Adrenal gland (tissue), 12 donors: ENCODE data around the gene TSPAN15. TPM values are rescaled to one million over a fixed set of nuclear protein-coding genes. Genes with fewer than 3 reads are reported as not detected.

Experiments
- DNase-seq, 7 donors: peaks; one replicate each; pipeline ENCODE4 v3.0.0-alpha.2; 2019 to 2020
- H3K27ac ChIP-seq, 5 donors: fragments of 200-600 bp; sonication (generic) in 4 of 5; 1 replicate in 3 of 5; 2 replicates in 2 of 5; pipeline versions ENCODE4 v1.5.1 to v1.8.0; 2016 to 2020; ENCODE audit warnings: mild to moderate bottlenecking in 1 of 5
- H3K27me3 ChIP-seq: fragments of 200-600 bp; 2 replicates; pipeline ENCODE4 v1.8.0; 2021
- H3K36me3 ChIP-seq, 2 donors: fragments of 200-600 bp; replicated peaks in 1 of 2; 1 replicate in 1 of 2; 2 replicates in 1 of 2; pipeline versions ENCODE4 v1.5.1 to v1.8.0; 2018 to 2022
- H3K4me1 ChIP-seq, 2 donors: fragments of 200-600 bp; replicated peaks in 1 of 2; 1 replicate in 1 of 2; 2 replicates in 1 of 2; pipeline versions ENCODE4 v1.5.1 to v1.8.0; 2018 to 2021
- H3K4me3 ChIP-seq, 4 donors: fragments of 200-600 bp; sonication (generic) in 3 of 4; one replicate each; pipeline ENCODE4 v1.5.1; 2016 to 2018
- H3K9me3 ChIP-seq, 3 donors: fragments of 200-600 bp; sonication (generic) in 1 of 3; replicated peaks in 1 of 3; 1 replicate in 2 of 3; 2 replicates in 1 of 3; pipeline versions ENCODE4 v1.5.1 to v1.8.0; 2016 to 2021
- POLR2A ChIP-seq, 2 donors: fragments of 450-650 bp; IDR thresholded peaks; one replicate each; pipeline ENCODE4 v1.6.1; 2017; ENCODE audit warnings: antibody characterized with exemption in 2 of 2, mild to moderate bottlenecking in 2 of 2, moderate library complexity in 1 of 2
- WGBS, 4 donors: extraction: QIAGEN DNeasy Blood & Tissue Kit in 2 of 4; methylation state at CpG; one replicate each; pipeline versions ENCODE4 v1.1.5 to v1.1.7; 2013 to 2017; 5-methylcytosine and 5-hydroxymethylcytosine counted together
- intact Hi-C, 2 donors: fragments of 100-400 bp; cut with DNase I; formaldehyde crosslinking; loops; one replicate each; pipeline versions ENCODE4 v1.14.1 to v1.15.0; 2022 to 2023
- polyA plus RNA-seq, 3 donors: library from polyadenylated mRNA; stranded (reverse); fragments of 200-250 nt in 2 of 3; fragments of 350-450 nt in 1 of 3; fragmentation: Illumina TruSeq in 1 of 3; extraction: RNeasy Lipid Tissue Mini Kit (QIAGEN cat#74804) in 1 of 3; gene quantifications; one replicate each; pipeline ENCODE4 v1.2.3, GENCODE V29; 2013 to 2014
- total RNA-seq, 9 donors: library from RNA; depleted of rRNA in 4 of 9; stranded (reverse); fragments of >200 nt in 4 of 9; fragments of 120-200 nt in 1 of 9; fragmentation: NEBNext Ultra II Directional in 1 of 9; extraction: Animal tissue kit (Norgen Biotek cat#: 25700) in 1 of 9; gene quantifications; one replicate each; pipeline versions ENCODE4 v1.1.0 to v1.2.4, GENCODE V29; 2013 to 2023
- TF ChIP-seq, protein P1 (sequence below), 6 experiments: fragments of 450-650 bp in 4 of 6; fragments of 200-600 bp in 2 of 6; sonication (generic) in 1 of 6; IDR thresholded peaks; 1 replicate in 5 of 6; 2 replicates in 1 of 6; pipeline versions ENCODE4 v1.5.1 to v1.8.0; 2016 to 2021; ENCODE audit warnings: antibody characterized with exemption in 6 of 6, mild to moderate bottlenecking in 2 of 6, moderate library complexity in 1 of 6
- donor health status: healthy with polysubstance abuse.
- donor health status: Bipolar disorder and iron deficiency.
- donor health status: DM: yes; HTN: yes; CAD: no.
- donor health status: DM: no; HTN: no; CAD: no.
- donor health status: DM: no; HTN: no; CAD: no.
- donor health status: DM: yes; HTN: yes; CAD: no.

The TSPAN15 gene
- total and polyA plus RNA-seq, 12 donors = 5.6 to 14.8 (median 10.8) TPM

DNA sequence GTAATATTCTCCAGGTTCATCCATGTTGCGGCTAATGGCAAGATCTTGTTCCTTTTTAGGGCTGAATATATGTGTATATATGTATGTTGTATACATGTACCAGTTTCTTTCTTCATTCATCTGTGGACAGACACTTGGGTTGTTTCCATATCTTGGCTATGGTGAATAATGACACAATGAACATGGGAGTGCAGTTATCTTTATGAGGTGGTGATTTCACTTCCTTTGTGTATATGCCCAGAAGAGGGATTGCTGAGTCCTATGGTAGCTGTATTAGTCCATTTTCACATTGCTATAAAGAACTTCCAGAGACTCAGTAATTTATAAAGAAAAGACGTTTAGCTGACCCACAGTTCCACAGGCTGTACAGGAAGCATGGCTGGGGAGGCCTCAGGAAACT lies 17.1 kb upstream of the TSPAN15 start:
- intact Hi-C loops = no loop called here
- Histone ChIP-seq H3K36me3 (no peaks in the 10 kb centered on the region), H3K27me3 (no peaks in the 10 kb centered on the region), H3K27ac (no peak overlapping the region), H3K4me1 (peaks cover 0 to 8% of the 10 kb centered on the region in 2 donors), H3K4me3 (no peak overlapping the region), H3K9me3 (no peaks in the 10 kb centered on the region)
- 61 to 73% (median 69%) methylated on average over 2 of the region's 2 CpGs for WGBS, 4 donors
- no peak for DNase-seq
- no peak for TF ChIP-seq POLR2A (IDR thresholded peaks at IDR 0.05)
- TF ChIP-seq, protein P1, sequence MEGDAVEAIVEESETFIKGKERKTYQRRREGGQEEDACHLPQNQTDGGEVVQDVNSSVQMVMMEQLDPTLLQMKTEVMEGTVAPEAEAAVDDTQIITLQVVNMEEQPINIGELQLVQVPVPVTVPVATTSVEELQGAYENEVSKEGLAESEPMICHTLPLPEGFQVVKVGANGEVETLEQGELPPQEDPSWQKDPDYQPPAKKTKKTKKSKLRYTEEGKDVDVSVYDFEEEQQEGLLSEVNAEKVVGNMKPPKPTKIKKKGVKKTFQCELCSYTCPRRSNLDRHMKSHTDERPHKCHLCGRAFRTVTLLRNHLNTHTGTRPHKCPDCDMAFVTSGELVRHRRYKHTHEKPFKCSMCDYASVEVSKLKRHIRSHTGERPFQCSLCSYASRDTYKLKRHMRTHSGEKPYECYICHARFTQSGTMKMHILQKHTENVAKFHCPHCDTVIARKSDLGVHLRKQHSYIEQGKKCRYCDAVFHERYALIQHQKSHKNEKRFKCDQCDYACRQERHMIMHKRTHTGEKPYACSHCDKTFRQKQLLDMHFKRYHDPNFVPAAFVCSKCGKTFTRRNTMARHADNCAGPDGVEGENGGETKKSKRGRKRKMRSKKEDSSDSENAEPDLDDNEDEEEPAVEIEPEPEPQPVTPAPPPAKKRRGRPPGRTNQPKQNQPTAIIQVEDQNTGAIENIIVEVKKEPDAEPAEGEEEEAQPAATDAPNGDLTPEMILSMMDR (IDR thresholded peaks at IDR 0.05) = no peak

DNA sequence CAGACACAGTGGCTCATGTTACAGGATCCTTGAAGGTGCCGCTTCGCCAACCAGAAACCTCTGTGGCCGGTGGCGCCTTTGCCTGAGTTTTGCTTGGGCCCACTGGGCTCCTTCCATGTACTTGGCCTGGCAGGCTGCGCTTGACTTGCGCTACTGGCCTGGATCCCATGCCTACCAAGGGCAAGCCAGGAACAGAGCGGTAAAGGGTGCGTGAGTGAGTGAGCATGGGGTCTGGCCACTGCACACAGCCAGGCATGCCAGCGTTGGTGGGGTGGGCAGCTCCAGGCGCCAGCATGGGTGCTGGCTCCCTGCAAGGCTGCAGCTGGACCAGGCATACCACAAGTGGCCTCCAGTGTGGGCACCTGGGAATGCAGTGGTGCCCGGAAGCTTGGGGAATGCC lies 16.3 kb upstream of the TSPAN15 start:
- DNase-seq = no peak
- intact Hi-C loops = no loop called here
- no peaks in the 10 kb centered on the region for H3K36me3 ChIP-seq
- H3K27ac ChIP-seq = no peak overlapping the region
- 94 to 97% (median 95%) methylated on average over 6 to 11 of the region's 11 CpGs for WGBS, 4 donors
- H3K4me3 ChIP-seq = no peak overlapping the region
- no peak for TF ChIP-seq POLR2A (IDR thresholded peaks at IDR 0.05)
- TF ChIP-seq, protein P1 (IDR thresholded peaks at IDR 0.05) = no peak
- H3K27me3 ChIP-seq = no peaks in the 10 kb centered on the region
- no peaks in the 10 kb centered on the region for H3K9me3 ChIP-seq
- peaks cover 0 to 14% of the 10 kb centered on the region in 2 donors for H3K4me1 ChIP-seq

- 89 to 100% (median 93%) methylated on average over 4 to 14 of the region's 14 CpGs for WGBS, 4 donors
- no peak for DNase-seq
- no peaks in the 10 kb centered on the region for H3K36me3 ChIP-seq
- H3K4me3 ChIP-seq = no peak overlapping the region
- H3K4me1 ChIP-seq = peaks cover 0 to 14% of the 10 kb centered on the region in 2 donors
- H3K9me3 ChIP-seq = no peaks in the 10 kb centered on the region
- no peaks in the 10 kb centered on the region for H3K27me3 ChIP-seq
- H3K27ac ChIP-seq = no peak overlapping the region
- TF ChIP-seq POLR2A (IDR thresholded peaks at IDR 0.05) = no peak
- TF ChIP-seq, protein P1 (IDR thresholded peaks at IDR 0.05) = no peak
- intact Hi-C loops = no loop called here
These were observed 15.2 kb upstream of the TSPAN15 start for GRCh38 chr10:69435966-69436520.

DNA sequence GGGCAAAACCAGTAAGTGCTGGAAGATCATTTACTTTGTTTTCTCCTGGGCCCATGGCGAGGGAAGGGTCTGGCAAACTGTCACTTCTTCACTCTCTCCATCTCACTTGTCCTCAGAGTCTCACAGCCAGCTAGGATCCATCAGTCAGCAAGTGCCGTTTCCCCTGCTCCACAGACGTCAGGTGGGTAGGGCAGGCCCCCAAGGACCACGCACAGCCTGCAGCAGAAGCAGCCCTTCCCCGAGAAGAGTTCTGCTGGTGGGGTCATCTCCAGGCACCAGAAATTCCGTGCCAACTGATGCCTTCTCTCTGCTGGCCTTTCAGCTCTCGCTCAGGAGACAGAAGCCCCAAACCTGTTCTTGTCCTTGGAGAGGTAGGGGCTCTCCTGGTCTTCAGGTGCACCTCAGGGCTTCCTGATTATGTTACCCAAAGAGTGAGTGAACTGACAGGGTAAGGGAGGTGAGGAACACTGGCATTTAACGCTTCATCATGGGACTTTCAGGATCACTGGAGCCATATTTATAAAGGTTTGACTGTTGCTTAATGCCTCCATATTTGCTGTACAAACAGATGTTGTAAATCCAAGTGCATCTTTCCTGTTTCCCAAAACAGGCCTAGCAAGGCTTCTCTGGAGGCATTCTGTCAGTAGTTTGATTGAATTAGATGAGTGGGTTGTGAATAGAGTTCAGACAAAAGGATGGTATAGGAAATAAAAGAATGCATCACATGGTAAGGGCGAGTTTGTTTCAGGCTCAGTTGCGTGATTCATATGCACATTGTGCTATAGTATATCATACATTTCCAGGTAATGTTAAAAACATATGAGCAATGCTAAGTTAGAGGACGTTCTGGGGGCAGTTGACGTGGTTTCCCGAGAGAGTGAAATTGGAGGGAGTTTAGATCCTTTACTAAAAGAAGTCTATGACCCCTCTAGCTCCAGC lies 13.7 kb upstream of the TSPAN15 start:
- whole genome bisulfite sequencing, 4 donors = 74 to 82% (median 79%) methylated on average over 10 to 13 of the region's 13 CpGs

More for the DNA sequence above, 13.7 kb upstream of the TSPAN15 start:
- peaks cover 0 to 14% of the 10 kb centered on the region in 2 donors for H3K4me1 ChIP-seq
- no peak overlapping the region for H3K4me3 ChIP-seq
- no peaks in the 10 kb centered on the region for H3K9me3 ChIP-seq
- H3K36me3 ChIP-seq = no peaks in the 10 kb centered on the region
- no peaks in the 10 kb centered on the region for H3K27me3 ChIP-seq
- no peak overlapping the region for H3K27ac ChIP-seq
- DNase-seq = no peak
- intact Hi-C loops = no loop called here
- TF ChIP-seq POLR2A (IDR thresholded peaks at IDR 0.05) = no peak
- TF ChIP-seq, protein P1 (IDR thresholded peaks at IDR 0.05) = no peak
